GM12865 (cell line): ENCODE measurements around the gene SLC5A4.

ENCODE experiments used
- DNase-seq: peaks from one replicate; pipeline ENCODE4 v3.0.0; 2010; ENCODE audit warnings: low read depth
- H3K4me3 ChIP-seq: 2 replicates; pipeline ENCODE4 v1.5.1; 2011; ENCODE audit warnings: mild to moderate bottlenecking, low read depth, low read length, control low read depth
- CTCF ChIP-seq: IDR thresholded peaks from 2 replicates; pipeline ENCODE4 v1.5.1; 2011; ENCODE audit warnings: low read length, control low read depth, low read depth, inconsistent platforms; ENCODE audit not compliant: insufficient read depth; ENCODE audit errors: missing control alignments

The SLC5A4 gene

GRCh38 chr22:32248276-32248675, 6.9 kb downstream of the SLC5A4 start:
- TF ChIP-seq CTCF, result no peak
- no peak overlapping the region for H3K4me3 ChIP-seq
- no peak for DNase-seq

GRCh38 chr22:32246166-32246565, 9.0 kb downstream of the SLC5A4 start:
- no peak for TF ChIP-seq CTCF
- H3K4me3 ChIP-seq, result no peak overlapping the region
- DNase-seq, result no peak

- no peak for TF ChIP-seq CTCF
- no peak for DNase-seq
- no peak overlapping the region for H3K4me3 ChIP-seq
Measured at GRCh38 chr22:32245042-32245441, 10.1 kb downstream of the SLC5A4 start.

GRCh38 chr22:32244547-32244946, 10.6 kb downstream of the SLC5A4 start:
- TF ChIP-seq CTCF, result no peak
- no peak for DNase-seq
- no peak overlapping the region for H3K4me3 ChIP-seq

- no peak for TF ChIP-seq CTCF
- DNase-seq, result no peak
- H3K4me3 ChIP-seq, result no peak overlapping the region
Measured at GRCh38 chr22:32240461-32240860, 14.7 kb downstream of the SLC5A4 start.

- DNase-seq, result no peak
- no peak for TF ChIP-seq CTCF
Measured at GRCh38 chr22:32237906-32238305, 17.2 kb downstream of the SLC5A4 start.

GRCh38 chr22:32236970-32237369, 18.2 kb downstream of the SLC5A4 start:
- TF ChIP-seq CTCF, result no peak
- H3K4me3 ChIP-seq, result no peak overlapping the region
- DNase-seq, result no peak

More at GRCh38 chr22:32237906-32238305, 17.2 kb downstream of the SLC5A4 start:
- H3K4me3 ChIP-seq, result no peak overlapping the region
